Endothelial cell of umbilical vein (primary cell): ENCODE results near the gene CCDC194. TPM values are rescaled to one million over a fixed set of nuclear protein-coding genes. Genes with fewer than 3 reads are reported as not detected.

Source experiments
- BruUV-seq: library from RNA; stranded (reverse); fragments of 400-500 nt; replicated peaks from 2 replicates; lab custom pipeline; 2021; lab: Mats Ljungman, UMichigan
- CTCF ChIA-PET: fragments of 300-600, 350-600 bp; sonication (Branson Sonifier 250); formaldehyde crosslinking; loops from one replicate; lab custom pipeline; 2021; ENCODE audit warnings: antibody characterized with exemption, inconsistent platforms; lab: Charles Lee
- POLR2A ChIA-PET: fragments of 300-600, 350-600 bp; sonication (Branson Sonifier 250); formaldehyde crosslinking; loops from one replicate; lab custom pipeline; 2021; ENCODE audit warnings: antibody characterized with exemption, inconsistent platforms; lab: Charles Lee
- DNase-seq: peaks from one replicate; pipeline ENCODE4 v3.0.0-alpha.2; 2011; ENCODE audit warnings: low read depth, low spot score
- FAIRE-seq: peaks from 2 replicates; lab custom pipeline; 2011; peaks lifted over from hg19 to GRCh38; lab: Jason Lieb, UNC
- H2AFZ ChIP-seq: 2 replicates; pipeline ENCODE4 v1.6.0; 2012; ENCODE audit warnings: low read depth, low read length, control low read depth, inconsistent platforms
- H3K27ac ChIP-seq: 2 replicates; pipeline ENCODE4 v1.5.1; 2011; ENCODE audit warnings: low read depth, mild to moderate bottlenecking, control low read depth, low read length, moderate library complexity; ENCODE audit not compliant: insufficient read depth
- H3K27me3 ChIP-seq, 2 experiments: 2 replicates each; pipeline versions ENCODE4 v1.6.0 to v1.6.1; 2011; ENCODE audit warnings: low read length in 2 of 2, mixed read lengths in 1 of 2; ENCODE audit not compliant: control insufficient read depth in 2 of 2, insufficient read depth in 2 of 2
- H3K36me3 ChIP-seq, 2 experiments: 2 replicates in 1 of 2; 3 replicates in 1 of 2; pipeline ENCODE4 v1.5.1; 2011; ENCODE audit warnings: low read length in 2 of 2, mild to moderate bottlenecking in 1 of 2, moderate library complexity in 1 of 2; ENCODE audit not compliant: control insufficient read depth in 2 of 2, insufficient read depth in 2 of 2; ENCODE audit errors: extremely low read depth in 1 of 2
- H3K4me1 ChIP-seq: 3 replicates; pipeline ENCODE4 v1.5.1; 2011; ENCODE audit warnings: mild to moderate bottlenecking, low read length; ENCODE audit not compliant: control insufficient read depth, insufficient read depth; ENCODE audit errors: extremely low read depth
- H3K4me2 ChIP-seq: 2 replicates; pipeline ENCODE4 v1.6.1; 2011; ENCODE audit warnings: low read length, control low read depth, mixed read lengths; ENCODE audit not compliant: insufficient read depth
- H3K4me3 ChIP-seq, 3 experiments: fragments of 200-600 bp in 1 of 3; sonication (generic), shearing (Covaris generic) in 1 of 3; replicated peaks in 1 of 3; 2 replicates each; pipeline ENCODE4 v1.5.1; 2011 to 2016; ENCODE audit warnings: control low read depth in 3 of 3, low read length in 3 of 3, mild to moderate bottlenecking in 2 of 3, inconsistent platforms in 1 of 3, low read depth in 1 of 3, moderate library complexity in 1 of 3; ENCODE audit not compliant: insufficient read depth in 1 of 3
- H3K79me2 ChIP-seq: 2 replicates; pipeline ENCODE4 v1.6.0; 2012; ENCODE audit warnings: low read length, inconsistent platforms; ENCODE audit not compliant: control insufficient read depth, insufficient read depth
- H3K9ac ChIP-seq: replicated peaks from 2 replicates; pipeline ENCODE3; 2011; ENCODE audit warnings: low read length, control low read depth; ENCODE audit not compliant: insufficient read depth; ENCODE audit errors: extremely low read depth
- H3K9me1 ChIP-seq: replicated peaks from 3 replicates; pipeline ENCODE4 v1.6.0; 2011; ENCODE audit warnings: mild to moderate bottlenecking, low read length; ENCODE audit not compliant: control insufficient read depth, insufficient read depth; ENCODE audit errors: extremely low read depth
- H3K9me3 ChIP-seq: replicated peaks from 2 replicates; pipeline ENCODE4 v1.5.1; 2012; ENCODE audit warnings: low read length, inconsistent platforms; ENCODE audit not compliant: control insufficient read depth, insufficient read depth
- H4K20me1 ChIP-seq: replicated peaks from 2 replicates; pipeline ENCODE3; 2011; ENCODE audit warnings: mild to moderate bottlenecking, low read length; ENCODE audit not compliant: control insufficient read depth, insufficient read depth; ENCODE audit errors: extremely low read depth
- CTCF ChIP-seq, 2 donors: IDR thresholded peaks; 1 replicate in 1 of 2; 2 replicates in 1 of 2; pipeline ENCODE4 v1.5.1; 2011; ENCODE audit warnings: low read length in 2 of 2, mild to moderate bottlenecking in 2 of 2, moderate library complexity in 2 of 2, control low read depth in 1 of 2, inconsistent platforms in 1 of 2, low read depth in 1 of 2; ENCODE audit not compliant: insufficient read depth in 1 of 2; ENCODE audit errors: extremely low read depth in 1 of 2
- EZH2 ChIP-seq: IDR thresholded peaks from 2 replicates; pipeline ENCODE4 v1.6.1; 2012; ENCODE audit warnings: borderline replicate concordance, low read depth, mild to moderate bottlenecking, moderate library complexity, low read length, inconsistent platforms; ENCODE audit not compliant: severe bottlenecking
- FOS ChIP-seq: IDR thresholded peaks from 2 replicates; pipeline ENCODE4 v1.6.1; 2011; ENCODE audit warnings: mild to moderate bottlenecking, low read length, moderate library complexity, borderline replicate concordance; ENCODE audit not compliant: insufficient read depth
- GATA2 ChIP-seq: IDR thresholded peaks from 2 replicates; pipeline ENCODE4 v1.7.0; 2011; ENCODE audit warnings: low read depth, mild to moderate bottlenecking, moderate library complexity, mixed read lengths, low read length; ENCODE audit not compliant: insufficient read length, insufficient read depth
- JUN ChIP-seq: IDR thresholded peaks from 2 replicates; pipeline ENCODE4 v1.6.1; 2011; ENCODE audit warnings: borderline replicate concordance, low read depth; ENCODE audit not compliant: insufficient read length, insufficient read depth
- MAX ChIP-seq: IDR thresholded peaks from 2 replicates; pipeline ENCODE4 v1.6.1; 2011; ENCODE audit not compliant: insufficient read depth, insufficient read length
- MYC ChIP-seq: IDR thresholded peaks from one replicate; pipeline ENCODE4 v1.6.1; 2011; ENCODE audit warnings: mild to moderate bottlenecking, low read depth, low read length
- POLR2A ChIP-seq: IDR thresholded peaks from 2 replicates; pipeline ENCODE4 v1.6.1; 2012; ENCODE audit warnings: low read depth, mild to moderate bottlenecking, control low read depth, low read length
- POLR2AphosphoS5 ChIP-seq: IDR thresholded peaks from 2 replicates; pipeline ENCODE4 v1.6.1; 2012; ENCODE audit warnings: low read depth, mild to moderate bottlenecking, control low read depth, low read length, moderate library complexity; ENCODE audit not compliant: insufficient read depth
- dilution Hi-C: fragments of 300-500 bp; cut with MboI; formaldehyde crosslinking; loops from one replicate; pipeline ENCODE4 v1.15.0; 2019; ENCODE audit warnings: low sequenced_read_pairs; ENCODE audit not compliant: extremely low pct_ligation_motif_present
- intact Hi-C: fragments of 100-400 bp; cut with micrococcal nuclease; formaldehyde crosslinking; loops from one replicate; pipeline ENCODE4 v1.10.0; 2022
- polyA plus RNA-seq, 4 experiments: library from polyadenylated mRNA; depleted of rRNA in 3 of 4; stranded (reverse) in 3 of 4; unstranded in 1 of 4; fragments of >200 nt; gene quantifications; 2 replicates each; pipeline versions ENCODE4 v1.2.1 to v1.2.3, GENCODE V29; 2011 to 2012; ENCODE audit warnings: missing spikeins in 1 of 4
- total RNA-seq: library from RNA; stranded (reverse); gene quantifications from 2 replicates; pipeline ENCODE4 v1.2.3, GENCODE V29; 2021

The CCDC194 gene
- total and polyA plus RNA-seq, 2 donors (not counting 3 experiments of a cell fraction or from before 2014, with no cell fraction given): 0.12 TPM; not detected in 1

GRCh38 chr19:17341386-17341785 is 52.6 kb downstream of the CCDC194 start:
- Histone ChIP-seq H3K9me1 (no peaks in the 10 kb centered on the region), H3K4me1 (peaks cover 10% of the 10 kb centered on the region), H3K4me2 (no peak overlapping the region), H3K4me3 (no peak overlapping the region), H2AFZ (no peak overlapping the region), H3K9me3 (no peaks in the 10 kb centered on the region), H3K9ac (no peak overlapping the region), H3K27me3 (no peaks in the 10 kb centered on the region), H3K36me3 (no peaks in the 10 kb centered on the region), H3K79me2 (peaks cover 4% of the 10 kb centered on the region), H3K27ac (no peak overlapping the region), H4K20me1 (no peaks in the 10 kb centered on the region)
- TF ChIP-seq CTCF (IDR thresholded peaks at IDR 0.05; ENCODE audit: extremely low read depth in 1 of 2, insufficient read depth in 1 of 2, low read depth in 1 of 2, low read length in 2 of 2) (no peak), EZH2 (no peak), POLR2A (no peak), POLR2AphosphoS5 (no peak), MYC (no peak)
- ChIA-PET CTCF (interaction anchor here (3.8 kb wide), 1 partner anchor 45 kb away, joined by 18 read pairs; no protein-coding TSS in a partner anchor), POLR2A (no interaction called here)
- no peak for DNase-seq
- FAIRE-seq: no peak
- no TSS peak for BruUV-seq
- intact Hi-C loops (no loop called here), dilution Hi-C loops (no loop called here)

GRCh38 chr19:17340871-17341357 is 53.1 kb downstream of the CCDC194 start:
- DNase-seq: no peak
- Histone ChIP-seq H3K9me1 (no peaks in the 10 kb centered on the region), H3K79me2 (peaks cover 4% of the 10 kb centered on the region), H3K9me3 (no peaks in the 10 kb centered on the region), H3K27me3 (no peaks in the 10 kb centered on the region), H3K4me3 (no peak overlapping the region), H3K27ac (no peak overlapping the region), H3K9ac (no peak overlapping the region), H3K4me2 (no peak overlapping the region), H3K36me3 (no peaks in the 10 kb centered on the region), H4K20me1 (no peaks in the 10 kb centered on the region), H2AFZ (no peak overlapping the region), H3K4me1 (peaks cover 10% of the 10 kb centered on the region)
- POLR2A ChIA-PET: no interaction called here
- TF ChIP-seq JUN: no peak
- no peak for TF ChIP-seq MYC
- no peak for TF ChIP-seq MAX
- TF ChIP-seq FOS: no peak
- TF ChIP-seq CTCF (IDR thresholded peaks at IDR 0.05; ENCODE audit: extremely low read depth in 1 of 2, insufficient read depth in 1 of 2, low read depth in 1 of 2, low read length in 2 of 2): no peak
- no peak for TF ChIP-seq EZH2
- no peak for TF ChIP-seq POLR2A
- TF ChIP-seq GATA2: no peak
- no peak for TF ChIP-seq POLR2AphosphoS5
- intact Hi-C loops: no loop called here
- CTCF ChIA-PET: interaction anchor here (3.8 kb wide), 1 partner anchor 45 kb away, joined by 18 read pairs; no protein-coding TSS in a partner anchor
- no TSS peak for BruUV-seq
- dilution Hi-C loops: no loop called here
- no peak for FAIRE-seq
